ENCODE measurements around the gene ANKRD63. TPM values are rescaled to one million over a fixed set of nuclear protein-coding genes. Genes with fewer than 3 reads are reported as not detected.

Gene ANKRD63
- total and polyA plus RNA-seq, 10 donors = not detected

GRCh38 chr15:40281801-40282146, 1.1 kb downstream of the ANKRD63 start:
- Histone ChIP-seq H3K27ac (no peak overlapping the region), H3K9me3 (no peaks in the 10 kb centered on the region), H3K4me3 (peak overlapping the region in 7 of 8 donors; percentile 47 to 79 (median 61)), H3K4me1 (peaks cover 10 to 89% (median 45%) of the 10 kb centered on the region in 6 donors), H3K27me3 (replicated peaks in 1 of 7) (peaks cover 0 to 69% (median 50%) of the 10 kb centered on the region in 7 donors), H3K36me3 (peaks cover 0 to 8% (median 3%) of the 10 kb centered on the region in 6 donors)
- WGBS, 5 donors = 3 to 35% (median 12%) methylated on average over 11 to 51 of the region's 51 CpGs
- no peak for TF ChIP-seq CTCF (IDR thresholded peaks at IDR 0.05 in 8 of 11, conservative IDR thresholded peaks at IDR 0.05 in 3 of 11)
- TF ChIP-seq POLR2AphosphoS5 (IDR thresholded peaks at IDR 0.05) = no peak
- no peak for TF ChIP-seq POLR2A (IDR thresholded peaks at IDR 0.05)
- intact Hi-C loops (cut with DNase I; ENCODE audit: low total_unique reads) = no loop called here
- no peak for DNase-seq

GRCh38 chr15:40281057-40281800, 1.6 kb downstream of the ANKRD63 start:
- DNase-seq = no peak
- Histone ChIP-seq H3K9me3 (no peaks in the 10 kb centered on the region), H3K36me3 (peaks cover 0 to 3% (median 0%) of the 10 kb centered on the region in 6 donors), H3K4me1 (peaks cover 10 to 86% (median 45%) of the 10 kb centered on the region in 6 donors), H3K27ac (no peak overlapping the region), H3K4me3 (peak overlapping the region in 6 of 8 donors; percentile 47 to 79 (median 62)), H3K27me3 (replicated peaks in 1 of 7) (peaks cover 0 to 72% (median 50%) of the 10 kb centered on the region in 7 donors)
- intact Hi-C loops (cut with DNase I; ENCODE audit: low total_unique reads) = no loop called here
- TF ChIP-seq CTCF (IDR thresholded peaks at IDR 0.05 in 8 of 11, conservative IDR thresholded peaks at IDR 0.05 in 3 of 11) = no peak
- TF ChIP-seq POLR2AphosphoS5 (IDR thresholded peaks at IDR 0.05) = no peak
- 64 to 82% (median 70%) methylated on average over 27 to 43 of the region's 43 CpGs for WGBS, 5 donors

GRCh38 chr15:40280260-40281056, 2.4 kb downstream of the ANKRD63 start:
- Histone ChIP-seq H3K4me1 (peaks cover 10 to 86% (median 45%) of the 10 kb centered on the region in 6 donors), H3K36me3 (no peaks in the 10 kb centered on the region), H3K27me3 (replicated peaks in 1 of 7) (peaks cover 0 to 79% (median 50%) of the 10 kb centered on the region in 7 donors), H3K4me3 (no peak overlapping the region), H3K9me3 (no peaks in the 10 kb centered on the region), H3K27ac (no peak overlapping the region)
- no peak for DNase-seq
- intact Hi-C loops (cut with DNase I; ENCODE audit: low total_unique reads) = no loop called here
- 67 to 77% (median 74%) methylated on average over 30 of the region's 30 CpGs for WGBS, 5 donors
- TF ChIP-seq POLR2AphosphoS5 (IDR thresholded peaks at IDR 0.05) = no peak
- no peak for TF ChIP-seq POLR2A (IDR thresholded peaks at IDR 0.05)
- no peak for TF ChIP-seq CTCF (IDR thresholded peaks at IDR 0.05 in 8 of 11, conservative IDR thresholded peaks at IDR 0.05 in 3 of 11)
